GM23338 (cell line): ENCODE data around the gene SAMD8. TPM values are rescaled to one million over a fixed set of nuclear protein-coding genes. Genes with fewer than 3 reads are reported as not detected.
A peak's percentile ranks its signal among the peaks of the same experiment; 100 is the strongest.

ENCODE experiments used
- ATAC-seq: fragments of 200-7000 bp; cut with Tn5 transposase; 3 replicates; pipeline ENCODE4 v1.9.1; 2020
- DNase-seq: peaks from one replicate; pipeline ENCODE4 v3.0.0-alpha.2; 2015; ENCODE audit warnings: low spot score
- H2AFZ ChIP-seq: fragments of 200-600 bp; sonication (generic); 2 replicates; pipeline ENCODE4 v1.8.0; 2016; ENCODE audit warnings: antibody characterized with exemption, mild to moderate bottlenecking, moderate library complexity
- H3F3A ChIP-seq: fragments of 200-600 bp; sonication (generic); replicated peaks from 2 replicates; pipeline ENCODE4 v1.8.0; 2017; ENCODE audit warnings: antibody characterized with exemption, mixed run types, low read depth
- H3K27ac ChIP-seq: fragments of 200-600 bp; sonication (generic); 2 replicates; pipeline ENCODE4 v1.6.1; 2016; ENCODE audit warnings: low read depth
- H3K27me3 ChIP-seq: fragments of 200-600 bp; sonication (generic); 2 replicates; pipeline ENCODE4 v1.8.0; 2016; ENCODE audit warnings: mild to moderate bottlenecking, mixed run types, moderate library complexity; ENCODE audit not compliant: insufficient read depth
- H3K36me3 ChIP-seq: fragments of 200-600 bp; sonication (generic); 2 replicates; pipeline ENCODE4 v1.8.0; 2016; ENCODE audit warnings: mild to moderate bottlenecking; ENCODE audit not compliant: insufficient read depth
- H3K4me1 ChIP-seq: fragments of 200-600 bp; sonication (generic); 2 replicates; pipeline ENCODE4 v1.8.0; 2016; ENCODE audit warnings: mild to moderate bottlenecking, moderate library complexity; ENCODE audit not compliant: insufficient read depth
- H3K4me2 ChIP-seq: fragments of 200-600 bp; sonication (generic); 2 replicates; pipeline ENCODE4 v1.7.1; 2017; ENCODE audit warnings: mixed run types
- H3K4me3 ChIP-seq: fragments of 200-600 bp; sonication (generic); 2 replicates; pipeline ENCODE4 v1.6.1; 2016; ENCODE audit warnings: mixed run types
- H3K79me2 ChIP-seq: fragments of 200-600 bp; sonication (generic); replicated peaks from 2 replicates; pipeline ENCODE4 v1.8.0; 2017; ENCODE audit warnings: mild to moderate bottlenecking; ENCODE audit not compliant: insufficient read depth
- H3K9me2 ChIP-seq: fragments of 200-600 bp; sonication (generic); 2 replicates; pipeline ENCODE4 v1.8.0; 2017; ENCODE audit not compliant: insufficient read depth
- H4K20me1 ChIP-seq: fragments of 200-600 bp; sonication (generic); replicated peaks from 2 replicates; pipeline ENCODE4 v1.8.0; 2017; ENCODE audit warnings: mild to moderate bottlenecking; ENCODE audit not compliant: insufficient read depth
- H3K27ac Mint-ChIP-seq: 2 replicates; pipeline ENCODE4 v1.8.0; 2020; ENCODE audit warnings: inconsistent platforms, mild to moderate bottlenecking, moderate library complexity, mixed read lengths
- H3K27me3 Mint-ChIP-seq: 3 replicates; pipeline ENCODE4 v1.8.0; 2022; ENCODE audit warnings: low read depth, mild to moderate bottlenecking, moderate library complexity, mixed read lengths, inconsistent platforms; ENCODE audit not compliant: insufficient read depth, poor library complexity
- H3K36me3 Mint-ChIP-seq: 3 replicates; pipeline ENCODE4 v1.8.0; 2021; ENCODE audit warnings: low read depth, mild to moderate bottlenecking, inconsistent platforms, moderate library complexity, mixed read lengths
- H3K4me1 Mint-ChIP-seq: 3 replicates; pipeline ENCODE4 v1.8.0; 2020; ENCODE audit warnings: mild to moderate bottlenecking, inconsistent platforms, mixed read lengths
- H3K4me3 Mint-ChIP-seq: 3 replicates; pipeline ENCODE4 v1.8.0; 2021; ENCODE audit warnings: moderate library complexity, mild to moderate bottlenecking, inconsistent platforms, mixed read lengths
- H3K9me3 Mint-ChIP-seq: 3 replicates; pipeline ENCODE4 v1.8.0; 2020; ENCODE audit warnings: moderate library complexity, mild to moderate bottlenecking, inconsistent platforms, mixed read lengths
- EZH2phosphoT487 ChIP-seq: fragments of 200-600 bp; sonication (generic); IDR thresholded peaks from one replicate; pipeline ENCODE4 v1.8.1; 2018; ENCODE audit warnings: antibody characterized with exemption; ENCODE audit not compliant: unreplicated experiment
- ZNF114 ChIP-seq: fragments of 250-450 bp; sonication (Bioruptor Pico); IDR thresholded peaks from 2 replicates; pipeline ENCODE4 v1.5.0; 2020; ENCODE audit warnings: mild to moderate bottlenecking, moderate library complexity
- ZNF331 ChIP-seq: fragments of 250-450 bp; sonication (Bioruptor Pico); IDR thresholded peaks from 2 replicates; pipeline ENCODE4 v1.5.0; 2020; ENCODE audit warnings: low read depth, mild to moderate bottlenecking, moderate library complexity
- polyA plus RNA-seq: library from polyadenylated mRNA; unstranded; fragments of >200 nt; fragmentation: Nextera tagmentation; extraction: Ambion mirVana; gene quantifications from 2 replicates; pipeline ENCODE4 v1.2.1, GENCODE V29; 2016
- total RNA-seq: library from RNA; depleted of rRNA; stranded (reverse); fragments of >200 nt; shearing (Covaris generic); gene quantifications from 2 replicates; pipeline ENCODE4 v1.2.3, GENCODE V29; 2014
- TF ChIP-seq, protein P1 (sequence below): IDR thresholded peaks from 2 replicates; pipeline ENCODE4 v1.6.1; 2016; ENCODE audit warnings: antibody characterized with exemption
- TF ChIP-seq, protein P2 (sequence below): fragments of 250-450 bp; sonication (Bioruptor Pico); IDR thresholded peaks from 2 replicates; pipeline ENCODE4 v1.5.0; 2020; ENCODE audit warnings: mild to moderate bottlenecking, moderate library complexity
- TF ChIP-seq, protein P3 (sequence below): IDR thresholded peaks from one replicate; pipeline ENCODE4 v1.6.1; 2018; ENCODE audit warnings: antibody characterized with exemption; ENCODE audit not compliant: unreplicated experiment

Gene SAMD8
- total and polyA plus RNA-seq, 2 experiments from 2014 or later = 7.8 to 28.4 TPM

DNA sequence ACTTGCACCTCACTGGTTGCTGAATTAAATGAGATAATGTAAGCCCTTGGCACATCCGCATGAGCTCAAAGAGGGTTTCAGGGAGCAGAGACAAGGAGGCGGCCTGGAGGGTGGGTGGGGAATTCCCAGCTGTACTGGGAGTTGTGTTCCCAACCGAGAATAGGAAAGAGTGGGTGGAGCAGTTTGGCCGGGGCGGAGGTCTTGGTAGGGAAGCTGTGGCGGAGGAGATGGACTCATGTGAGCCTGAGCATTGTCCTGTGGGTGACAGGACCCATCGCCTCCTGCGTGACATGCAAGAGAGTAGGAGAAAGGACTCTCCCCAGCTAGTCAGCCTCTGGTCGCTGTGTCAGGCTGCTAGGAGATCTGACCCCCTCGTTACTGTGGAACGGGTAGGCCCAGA lies 41.0 kb upstream of the SAMD8 start:
- H3K9me3 Mint-ChIP-seq = no peaks in the 10 kb centered on the region
- H3F3A ChIP-seq = no peaks in the 10 kb centered on the region
- no peak overlapping the region for H3K27ac ChIP-seq
- H2AFZ ChIP-seq = 0 out of 2 replicates have a peak overlapping the region, but pooled peaks have one; percentile 32
- no peak for ATAC-seq
- no peak overlapping the region for H3K4me2 ChIP-seq
- H3K4me3 Mint-ChIP-seq = no peak overlapping the region
- H3K4me1 ChIP-seq = no peaks in the 10 kb centered on the region
- H3K27ac Mint-ChIP-seq = no peak overlapping the region
- no peaks in the 10 kb centered on the region for H3K36me3 ChIP-seq
- no peaks in the 10 kb centered on the region for H4K20me1 ChIP-seq
- H3K27me3 Mint-ChIP-seq = peaks cover 5% of the 10 kb centered on the region
- H3K4me1 Mint-ChIP-seq = no peaks in the 10 kb centered on the region
- no peak for DNase-seq
- no peaks in the 10 kb centered on the region for H3K79me2 ChIP-seq
- no peaks in the 10 kb centered on the region for H3K9me2 ChIP-seq
- TF ChIP-seq, protein P1, sequence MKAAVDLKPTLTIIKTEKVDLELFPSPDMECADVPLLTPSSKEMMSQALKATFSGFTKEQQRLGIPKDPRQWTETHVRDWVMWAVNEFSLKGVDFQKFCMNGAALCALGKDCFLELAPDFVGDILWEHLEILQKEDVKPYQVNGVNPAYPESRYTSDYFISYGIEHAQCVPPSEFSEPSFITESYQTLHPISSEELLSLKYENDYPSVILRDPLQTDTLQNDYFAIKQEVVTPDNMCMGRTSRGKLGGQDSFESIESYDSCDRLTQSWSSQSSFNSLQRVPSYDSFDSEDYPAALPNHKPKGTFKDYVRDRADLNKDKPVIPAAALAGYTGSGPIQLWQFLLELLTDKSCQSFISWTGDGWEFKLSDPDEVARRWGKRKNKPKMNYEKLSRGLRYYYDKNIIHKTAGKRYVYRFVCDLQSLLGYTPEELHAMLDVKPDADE = no peak
- no peak for TF ChIP-seq ZNF331 (CRISPR knock-in tag)
- TF ChIP-seq, protein P2, sequence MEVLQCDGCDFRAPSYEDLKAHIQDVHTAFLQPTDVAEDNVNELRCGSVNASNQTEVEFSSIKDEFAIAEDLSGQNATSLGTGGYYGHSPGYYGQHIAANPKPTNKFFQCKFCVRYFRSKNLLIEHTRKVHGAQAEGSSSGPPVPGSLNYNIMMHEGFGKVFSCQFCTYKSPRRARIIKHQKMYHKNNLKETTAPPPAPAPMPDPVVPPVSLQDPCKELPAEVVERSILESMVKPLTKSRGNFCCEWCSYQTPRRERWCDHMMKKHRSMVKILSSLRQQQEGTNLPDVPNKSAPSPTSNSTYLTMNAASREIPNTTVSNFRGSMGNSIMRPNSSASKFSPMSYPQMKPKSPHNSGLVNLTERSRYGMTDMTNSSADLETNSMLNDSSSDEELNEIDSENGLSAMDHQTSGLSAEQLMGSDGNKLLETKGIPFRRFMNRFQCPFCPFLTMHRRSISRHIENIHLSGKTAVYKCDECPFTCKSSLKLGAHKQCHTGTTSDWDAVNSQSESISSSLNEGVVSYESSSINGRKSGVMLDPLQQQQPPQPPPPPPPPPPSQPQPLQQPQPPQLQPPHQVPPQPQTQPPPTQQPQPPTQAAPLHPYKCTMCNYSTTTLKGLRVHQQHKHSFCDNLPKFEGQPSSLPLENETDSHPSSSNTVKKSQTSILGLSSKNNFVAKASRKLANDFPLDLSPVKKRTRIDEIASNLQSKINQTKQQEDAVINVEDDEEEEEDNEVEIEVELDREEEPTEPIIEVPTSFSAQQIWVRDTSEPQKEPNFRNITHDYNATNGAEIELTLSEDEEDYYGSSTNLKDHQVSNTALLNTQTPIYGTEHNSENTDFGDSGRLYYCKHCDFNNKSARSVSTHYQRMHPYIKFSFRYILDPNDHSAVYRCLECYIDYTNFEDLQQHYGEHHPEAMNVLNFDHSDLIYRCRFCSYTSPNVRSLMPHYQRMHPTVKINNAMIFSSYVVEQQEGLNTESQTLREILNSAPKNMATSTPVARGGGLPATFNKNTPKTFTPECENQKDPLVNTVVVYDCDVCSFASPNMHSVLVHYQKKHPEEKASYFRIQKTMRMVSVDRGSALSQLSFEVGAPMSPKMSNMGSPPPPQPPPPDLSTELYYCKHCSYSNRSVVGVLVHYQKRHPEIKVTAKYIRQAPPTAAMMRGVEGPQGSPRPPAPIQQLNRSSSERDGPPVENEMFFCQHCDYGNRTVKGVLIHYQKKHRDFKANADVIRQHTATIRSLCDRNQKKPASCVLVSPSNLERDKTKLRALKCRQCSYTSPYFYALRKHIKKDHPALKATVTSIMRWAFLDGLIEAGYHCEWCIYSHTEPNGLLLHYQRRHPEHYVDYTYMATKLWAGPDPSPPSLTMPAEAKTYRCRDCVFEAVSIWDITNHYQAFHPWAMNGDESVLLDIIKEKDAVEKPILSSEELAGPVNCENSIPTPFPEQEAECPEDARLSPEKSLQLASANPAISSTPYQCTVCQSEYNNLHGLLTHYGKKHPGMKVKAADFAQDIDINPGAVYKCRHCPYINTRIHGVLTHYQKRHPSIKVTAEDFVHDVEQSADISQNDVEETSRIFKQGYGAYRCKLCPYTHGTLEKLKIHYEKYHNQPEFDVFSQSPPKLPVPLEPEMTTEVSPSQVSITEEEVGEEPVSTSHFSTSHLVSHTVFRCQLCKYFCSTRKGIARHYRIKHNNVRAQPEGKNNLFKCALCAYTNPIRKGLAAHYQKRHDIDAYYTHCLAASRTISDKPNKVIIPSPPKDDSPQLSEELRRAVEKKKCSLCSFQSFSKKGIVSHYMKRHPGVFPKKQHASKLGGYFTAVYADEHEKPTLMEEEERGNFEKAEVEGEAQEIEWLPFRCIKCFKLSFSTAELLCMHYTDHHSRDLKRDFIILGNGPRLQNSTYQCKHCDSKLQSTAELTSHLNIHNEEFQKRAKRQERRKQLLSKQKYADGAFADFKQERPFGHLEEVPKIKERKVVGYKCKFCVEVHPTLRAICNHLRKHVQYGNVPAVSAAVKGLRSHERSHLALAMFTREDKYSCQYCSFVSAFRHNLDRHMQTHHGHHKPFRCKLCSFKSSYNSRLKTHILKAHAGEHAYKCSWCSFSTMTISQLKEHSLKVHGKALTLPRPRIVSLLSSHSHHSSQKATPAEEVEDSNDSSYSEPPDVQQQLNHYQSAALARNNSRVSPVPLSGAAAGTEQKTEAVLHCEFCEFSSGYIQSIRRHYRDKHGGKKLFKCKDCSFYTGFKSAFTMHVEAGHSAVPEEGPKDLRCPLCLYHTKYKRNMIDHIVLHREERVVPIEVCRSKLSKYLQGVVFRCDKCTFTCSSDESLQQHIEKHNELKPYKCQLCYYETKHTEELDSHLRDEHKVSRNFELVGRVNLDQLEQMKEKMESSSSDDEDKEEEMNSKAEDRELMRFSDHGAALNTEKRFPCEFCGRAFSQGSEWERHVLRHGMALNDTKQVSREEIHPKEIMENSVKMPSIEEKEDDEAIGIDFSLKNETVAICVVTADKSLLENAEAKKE (CRISPR knock-in tag) = no peak
- TF ChIP-seq ZNF114 (CRISPR knock-in tag) = no peak
- TF ChIP-seq, protein P3, sequence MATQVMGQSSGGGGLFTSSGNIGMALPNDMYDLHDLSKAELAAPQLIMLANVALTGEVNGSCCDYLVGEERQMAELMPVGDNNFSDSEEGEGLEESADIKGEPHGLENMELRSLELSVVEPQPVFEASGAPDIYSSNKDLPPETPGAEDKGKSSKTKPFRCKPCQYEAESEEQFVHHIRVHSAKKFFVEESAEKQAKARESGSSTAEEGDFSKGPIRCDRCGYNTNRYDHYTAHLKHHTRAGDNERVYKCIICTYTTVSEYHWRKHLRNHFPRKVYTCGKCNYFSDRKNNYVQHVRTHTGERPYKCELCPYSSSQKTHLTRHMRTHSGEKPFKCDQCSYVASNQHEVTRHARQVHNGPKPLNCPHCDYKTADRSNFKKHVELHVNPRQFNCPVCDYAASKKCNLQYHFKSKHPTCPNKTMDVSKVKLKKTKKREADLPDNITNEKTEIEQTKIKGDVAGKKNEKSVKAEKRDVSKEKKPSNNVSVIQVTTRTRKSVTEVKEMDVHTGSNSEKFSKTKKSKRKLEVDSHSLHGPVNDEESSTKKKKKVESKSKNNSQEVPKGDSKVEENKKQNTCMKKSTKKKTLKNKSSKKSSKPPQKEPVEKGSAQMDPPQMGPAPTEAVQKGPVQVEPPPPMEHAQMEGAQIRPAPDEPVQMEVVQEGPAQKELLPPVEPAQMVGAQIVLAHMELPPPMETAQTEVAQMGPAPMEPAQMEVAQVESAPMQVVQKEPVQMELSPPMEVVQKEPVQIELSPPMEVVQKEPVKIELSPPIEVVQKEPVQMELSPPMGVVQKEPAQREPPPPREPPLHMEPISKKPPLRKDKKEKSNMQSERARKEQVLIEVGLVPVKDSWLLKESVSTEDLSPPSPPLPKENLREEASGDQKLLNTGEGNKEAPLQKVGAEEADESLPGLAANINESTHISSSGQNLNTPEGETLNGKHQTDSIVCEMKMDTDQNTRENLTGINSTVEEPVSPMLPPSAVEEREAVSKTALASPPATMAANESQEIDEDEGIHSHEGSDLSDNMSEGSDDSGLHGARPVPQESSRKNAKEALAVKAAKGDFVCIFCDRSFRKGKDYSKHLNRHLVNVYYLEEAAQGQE = no peak
- no peak for TF ChIP-seq EZH2phosphoT487
- H3K27me3 ChIP-seq = no peaks in the 10 kb centered on the region
- H3K36me3 Mint-ChIP-seq = no peaks in the 10 kb centered on the region
- no peak overlapping the region for H3K4me3 ChIP-seq
